Subcutaneous adipose tissue (tissue), 4 donors: ENCODE measurements around the gene C8A. TPM values are rescaled to one million over a fixed set of nuclear protein-coding genes. Genes with fewer than 3 reads are reported as not detected.

Experiments
- total RNA-seq, 4 donors: library from RNA; depleted of rRNA; stranded (reverse); fragments of >200 nt; gene quantifications; one replicate each; pipeline ENCODE4 v1.1.0, GENCODE V29; 2016
- TF ChIP-seq, protein P1 (sequence below): fragments of 450-650 bp; IDR thresholded peaks from one replicate; pipeline ENCODE4 v1.5.1; 2016; ENCODE audit warnings: low read depth, mild to moderate bottlenecking, control low read depth, antibody characterized with exemption, moderate library complexity

Gene C8A
- total RNA-seq, 4 donors from 2014 or later, result not detected

DNA sequence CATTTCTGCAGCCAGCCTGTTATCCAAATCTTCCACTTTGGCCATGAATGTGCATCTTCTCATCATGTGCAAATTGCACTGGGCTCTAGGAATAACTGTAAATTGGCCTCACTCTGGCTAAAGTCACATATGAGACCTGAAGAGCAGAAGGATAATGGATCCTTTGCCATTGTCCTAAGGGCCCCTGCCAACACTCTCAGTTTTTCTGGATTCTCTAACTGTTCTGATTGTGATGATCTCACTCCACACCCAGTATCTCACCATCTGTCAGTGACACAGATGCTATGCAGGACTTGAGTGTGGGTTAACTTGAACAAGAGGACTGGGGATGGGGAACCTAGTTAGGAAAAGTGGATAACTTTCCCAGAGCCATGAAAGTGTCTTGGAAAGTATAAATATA, 26.9 kb upstream of the C8A start:
- TF ChIP-seq, protein P1, sequence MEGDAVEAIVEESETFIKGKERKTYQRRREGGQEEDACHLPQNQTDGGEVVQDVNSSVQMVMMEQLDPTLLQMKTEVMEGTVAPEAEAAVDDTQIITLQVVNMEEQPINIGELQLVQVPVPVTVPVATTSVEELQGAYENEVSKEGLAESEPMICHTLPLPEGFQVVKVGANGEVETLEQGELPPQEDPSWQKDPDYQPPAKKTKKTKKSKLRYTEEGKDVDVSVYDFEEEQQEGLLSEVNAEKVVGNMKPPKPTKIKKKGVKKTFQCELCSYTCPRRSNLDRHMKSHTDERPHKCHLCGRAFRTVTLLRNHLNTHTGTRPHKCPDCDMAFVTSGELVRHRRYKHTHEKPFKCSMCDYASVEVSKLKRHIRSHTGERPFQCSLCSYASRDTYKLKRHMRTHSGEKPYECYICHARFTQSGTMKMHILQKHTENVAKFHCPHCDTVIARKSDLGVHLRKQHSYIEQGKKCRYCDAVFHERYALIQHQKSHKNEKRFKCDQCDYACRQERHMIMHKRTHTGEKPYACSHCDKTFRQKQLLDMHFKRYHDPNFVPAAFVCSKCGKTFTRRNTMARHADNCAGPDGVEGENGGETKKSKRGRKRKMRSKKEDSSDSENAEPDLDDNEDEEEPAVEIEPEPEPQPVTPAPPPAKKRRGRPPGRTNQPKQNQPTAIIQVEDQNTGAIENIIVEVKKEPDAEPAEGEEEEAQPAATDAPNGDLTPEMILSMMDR, result no peak

DNA sequence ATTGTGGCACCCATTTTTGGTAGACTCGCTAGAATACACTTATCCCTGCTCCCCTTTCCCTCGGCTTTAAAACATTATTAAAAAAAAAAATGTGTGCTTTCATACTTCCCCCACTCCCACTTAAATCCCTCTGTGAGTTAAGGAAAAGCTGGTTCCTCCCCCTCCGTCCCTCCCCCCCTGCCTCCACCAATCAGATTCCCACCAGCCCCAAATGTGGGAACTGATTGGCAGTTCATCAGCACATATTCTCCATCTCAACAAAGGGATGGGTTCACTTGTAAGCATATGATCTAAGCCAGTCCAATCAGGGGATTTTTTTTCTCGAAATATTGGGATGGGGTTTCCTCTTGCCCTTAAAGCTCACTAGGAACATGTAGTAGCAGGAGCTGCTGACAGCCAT, 24.5 kb upstream of the C8A start:
- TF ChIP-seq, protein P1, result no peak

DNA sequence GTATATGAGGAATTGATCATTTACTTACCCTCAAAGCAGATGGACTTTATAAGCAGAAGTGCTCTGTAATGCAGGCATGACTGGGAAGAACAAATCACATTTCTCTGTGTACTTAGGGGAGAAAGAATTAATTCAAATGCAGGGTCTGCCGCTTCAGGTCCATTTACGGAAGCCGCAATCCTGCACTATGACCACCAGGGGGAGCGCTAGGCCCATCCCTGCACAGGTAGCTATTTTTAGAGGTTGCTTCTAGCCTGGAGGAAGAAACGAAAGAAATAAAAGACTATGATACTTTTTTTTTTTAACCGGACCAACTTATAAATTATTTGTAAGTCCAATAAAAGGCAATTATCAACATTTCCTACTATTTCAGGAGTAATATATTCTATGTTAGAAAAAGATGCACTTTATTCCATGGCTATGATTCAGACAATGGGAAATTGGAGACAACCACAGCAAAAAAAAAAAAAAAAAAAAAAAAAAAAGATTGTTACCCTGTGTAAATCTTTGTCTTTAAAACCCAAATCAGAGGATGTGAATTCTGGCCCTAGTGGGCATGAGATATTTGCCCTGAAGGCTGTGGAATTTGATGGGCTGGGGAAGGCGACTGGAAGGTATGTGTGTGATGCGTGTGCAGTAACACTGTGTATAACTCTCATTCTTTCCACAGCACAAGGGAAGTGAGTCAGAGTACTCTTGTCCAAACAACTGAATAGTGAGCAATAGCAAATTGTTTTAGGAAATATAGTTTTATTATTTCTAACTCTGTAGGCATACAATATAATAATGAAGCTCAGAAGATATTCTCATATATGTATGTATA, 22.5 kb upstream of the C8A start:
- TF ChIP-seq, protein P1, result no peak

DNA sequence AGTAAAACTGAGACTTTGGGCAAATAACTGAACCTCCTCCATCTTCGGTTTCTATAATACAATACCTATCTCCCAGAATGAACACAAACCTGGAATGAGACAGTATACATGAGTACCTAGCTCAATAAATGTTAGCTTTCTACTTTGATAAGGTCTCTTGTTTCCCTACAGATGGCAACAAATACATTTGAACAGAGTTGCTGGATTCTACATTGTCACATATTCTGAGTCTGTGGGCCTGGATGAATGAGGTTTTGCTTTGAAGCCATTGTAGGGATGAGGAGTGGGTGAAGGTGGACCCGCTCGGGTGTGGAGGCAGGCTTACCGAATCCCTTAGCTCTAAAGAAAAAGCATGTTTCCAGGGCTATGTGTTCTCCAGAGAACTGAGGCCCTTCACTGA, 21.5 kb upstream of the C8A start:
- TF ChIP-seq, protein P1, result no peak

DNA sequence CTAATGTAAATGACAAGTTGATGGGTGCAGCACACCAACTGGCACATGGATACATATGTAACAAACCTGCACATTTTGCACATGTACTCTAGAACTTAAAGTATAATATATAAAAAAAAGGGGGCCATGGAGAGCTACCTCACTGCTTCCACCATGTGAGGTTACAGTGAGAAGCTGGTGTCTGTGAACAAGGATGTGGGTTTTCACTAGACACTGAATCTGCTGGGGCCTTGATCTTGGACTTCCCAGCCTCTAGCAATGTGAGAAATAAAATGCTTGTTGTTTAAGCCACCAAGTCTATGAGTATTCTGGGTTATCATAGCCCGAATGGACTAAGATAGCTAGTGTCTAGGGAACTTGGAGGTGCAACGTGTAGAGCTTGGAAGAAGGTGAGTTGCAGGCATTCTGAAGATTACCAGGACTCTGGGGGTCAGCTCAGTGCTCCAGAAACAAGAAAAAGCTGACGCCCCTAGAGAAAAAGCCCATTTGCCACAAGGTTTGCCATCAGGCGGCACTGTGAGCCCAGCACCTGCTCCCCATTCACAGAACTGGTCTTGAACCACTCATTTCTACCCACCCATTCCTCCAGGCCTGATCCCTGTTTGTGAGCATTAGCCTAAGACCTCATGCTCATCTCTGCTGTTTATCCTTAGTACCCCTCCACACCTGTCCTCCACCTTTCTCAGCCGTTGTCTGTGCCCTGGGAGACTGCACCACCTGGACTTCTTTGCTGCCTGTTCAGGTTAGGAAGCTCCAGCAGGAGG, 20.3 kb upstream of the C8A start:
- TF ChIP-seq, protein P1, result no peak

DNA sequence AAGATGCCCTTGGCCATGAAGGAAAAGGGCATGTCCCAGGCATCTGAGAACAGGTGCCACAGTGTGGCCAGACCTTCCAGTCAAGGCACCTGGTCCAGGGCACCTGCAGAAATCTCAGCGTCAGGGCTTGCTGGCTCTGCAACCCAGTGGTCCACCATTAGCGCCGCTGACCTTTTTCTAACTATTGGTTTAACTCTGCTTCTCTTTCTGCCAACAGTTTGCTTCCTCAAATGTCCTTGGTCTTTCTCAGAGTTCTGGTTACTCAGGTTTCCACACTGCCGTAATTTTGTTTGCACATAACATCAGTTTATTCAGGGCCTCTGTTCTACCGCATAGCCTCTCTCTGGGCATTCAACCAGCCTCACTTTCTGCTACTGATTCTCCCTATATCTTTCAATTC, 18.9 kb upstream of the C8A start:
- TF ChIP-seq, protein P1, result no peak

DNA sequence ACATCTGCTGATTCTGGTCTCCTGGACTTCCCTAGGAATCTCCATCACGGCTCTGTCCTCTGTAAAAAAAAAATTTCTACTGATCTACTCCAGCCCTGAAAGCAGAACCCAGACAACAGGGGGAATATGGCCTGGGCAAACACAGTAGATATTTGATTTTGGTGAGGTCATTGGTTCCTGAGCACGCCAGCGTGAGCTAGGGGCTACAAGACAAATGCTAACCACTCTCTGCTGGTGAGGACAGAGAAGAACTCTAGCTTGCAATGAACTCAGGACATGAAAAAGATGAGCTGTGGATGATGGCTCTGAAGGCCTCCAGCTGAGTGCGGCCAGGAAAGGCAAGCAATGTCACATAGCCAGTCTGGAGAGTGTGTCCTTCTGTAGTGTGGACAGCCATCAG, 18.2 kb upstream of the C8A start:
- TF ChIP-seq, protein P1, result no peak
